ENCODE measurements around the gene PTCH1. TPM values are rescaled to one million over a fixed set of nuclear protein-coding genes. Genes with fewer than 3 reads are reported as not detected.

The PTCH1 gene
- total RNA-seq, 1 experiment from 2014 or later, result 33.4 TPM

DNA sequence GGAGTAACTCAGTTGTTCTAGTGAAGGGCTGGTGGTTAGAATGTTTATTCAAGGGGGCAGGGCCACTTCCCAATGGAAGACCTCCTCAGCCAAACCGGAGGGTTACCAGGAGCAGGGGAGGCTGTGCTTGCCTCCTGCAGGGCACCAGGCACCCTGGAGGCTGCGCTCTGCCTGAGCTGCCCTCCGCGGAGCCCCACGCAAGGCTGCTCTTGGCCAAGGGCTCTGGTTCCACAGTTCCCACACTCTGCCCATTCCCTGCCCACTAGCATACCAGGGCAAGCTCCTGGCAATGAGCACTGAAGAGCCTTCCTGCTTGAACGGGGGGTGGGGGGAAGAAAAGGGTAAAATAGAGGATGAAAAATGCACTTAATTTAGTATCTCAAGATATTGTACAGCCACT lies 35.5 kb upstream of the PTCH1 start:
- Histone ChIP-seq H3K27me3 (ENCODE audit: insufficient read depth, low read depth) (peaks cover 90% of the 10 kb centered on the region), H3K9me2 (ENCODE audit: insufficient read depth) (no peaks in the 10 kb centered on the region), H3F3A (ENCODE audit: insufficient read depth, low read depth) (no peaks in the 10 kb centered on the region), H2AFZ (no peak overlapping the region), H4K20me1 (ENCODE audit: insufficient read depth) (no peaks in the 10 kb centered on the region), H3K4me3 (no peak overlapping the region), H3K4me1 (replicated peaks; ENCODE audit: insufficient read depth) (no peaks in the 10 kb centered on the region), H3K27ac (no peak overlapping the region), H3K9me3 (ENCODE audit: insufficient read depth, low read depth) (no peaks in the 10 kb centered on the region), H3K4me2 (no peak overlapping the region), H3K79me2 (ENCODE audit: low read depth) (no peaks in the 10 kb centered on the region), H3K36me3 (ENCODE audit: low read depth) (no peaks in the 10 kb centered on the region)
- ChIA-PET CTCF (no interaction called here), POLR2A (ENCODE audit: unreplicated experiment) (no interaction called here)
- no peak for DNase-seq
- TF ChIP-seq, protein P1, sequence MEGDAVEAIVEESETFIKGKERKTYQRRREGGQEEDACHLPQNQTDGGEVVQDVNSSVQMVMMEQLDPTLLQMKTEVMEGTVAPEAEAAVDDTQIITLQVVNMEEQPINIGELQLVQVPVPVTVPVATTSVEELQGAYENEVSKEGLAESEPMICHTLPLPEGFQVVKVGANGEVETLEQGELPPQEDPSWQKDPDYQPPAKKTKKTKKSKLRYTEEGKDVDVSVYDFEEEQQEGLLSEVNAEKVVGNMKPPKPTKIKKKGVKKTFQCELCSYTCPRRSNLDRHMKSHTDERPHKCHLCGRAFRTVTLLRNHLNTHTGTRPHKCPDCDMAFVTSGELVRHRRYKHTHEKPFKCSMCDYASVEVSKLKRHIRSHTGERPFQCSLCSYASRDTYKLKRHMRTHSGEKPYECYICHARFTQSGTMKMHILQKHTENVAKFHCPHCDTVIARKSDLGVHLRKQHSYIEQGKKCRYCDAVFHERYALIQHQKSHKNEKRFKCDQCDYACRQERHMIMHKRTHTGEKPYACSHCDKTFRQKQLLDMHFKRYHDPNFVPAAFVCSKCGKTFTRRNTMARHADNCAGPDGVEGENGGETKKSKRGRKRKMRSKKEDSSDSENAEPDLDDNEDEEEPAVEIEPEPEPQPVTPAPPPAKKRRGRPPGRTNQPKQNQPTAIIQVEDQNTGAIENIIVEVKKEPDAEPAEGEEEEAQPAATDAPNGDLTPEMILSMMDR (conservative IDR thresholded peaks at IDR 0.05), result no peak
- TF ChIP-seq EZH2 (IDR thresholded peaks at IDR 0.05; ENCODE audit: low read depth), result no peak
- intact Hi-C loops (cut with micrococcal nuclease; ENCODE audit: unreplicated experiment), result no loop called here
- BruUV-seq (replicated peaks), result no TSS peak

DNA sequence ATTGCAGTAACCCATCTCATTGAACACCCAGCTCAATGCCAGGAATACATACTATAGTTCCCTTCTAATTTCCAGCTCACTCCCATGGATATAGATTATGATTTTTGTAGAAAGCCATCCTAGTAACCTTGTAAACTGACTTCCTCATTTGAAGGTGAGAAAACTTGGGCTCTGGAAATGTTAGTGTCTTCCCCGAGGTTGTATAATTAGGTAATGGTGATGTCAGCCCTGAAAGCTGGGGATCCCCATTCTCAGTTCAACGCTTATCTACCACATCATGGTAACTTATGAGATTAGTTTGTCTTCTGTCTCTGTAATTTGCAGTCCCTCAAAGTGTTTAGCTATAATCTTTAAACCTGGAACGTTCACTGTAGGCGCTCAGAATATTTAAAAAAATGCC lies 34.6 kb upstream of the PTCH1 start:
- no peaks in the 10 kb centered on the region for H3F3A ChIP-seq (ENCODE audit: insufficient read depth, low read depth)
- peaks cover 90% of the 10 kb centered on the region for H3K27me3 ChIP-seq (ENCODE audit: insufficient read depth, low read depth)
- H3K9me3 ChIP-seq (ENCODE audit: insufficient read depth, low read depth), result no peaks in the 10 kb centered on the region
- no peak overlapping the region for H3K27ac ChIP-seq
- CTCF ChIA-PET, result no interaction called here
- POLR2A ChIA-PET (ENCODE audit: unreplicated experiment), result no interaction called here
- no peak overlapping the region for H2AFZ ChIP-seq
- H3K9me2 ChIP-seq (ENCODE audit: insufficient read depth), result no peaks in the 10 kb centered on the region
- no peaks in the 10 kb centered on the region for H3K36me3 ChIP-seq (ENCODE audit: low read depth)
- H4K20me1 ChIP-seq (ENCODE audit: insufficient read depth), result no peaks in the 10 kb centered on the region
- H3K79me2 ChIP-seq (ENCODE audit: low read depth), result no peaks in the 10 kb centered on the region
- H3K4me2 ChIP-seq, result no peak overlapping the region
- no TSS peak for BruUV-seq (replicated peaks)
- H3K4me1 ChIP-seq (replicated peaks; ENCODE audit: insufficient read depth), result no peaks in the 10 kb centered on the region
- no peak overlapping the region for H3K4me3 ChIP-seq
- intact Hi-C loops (cut with micrococcal nuclease; ENCODE audit: unreplicated experiment), result no loop called here
- DNase-seq, result no peak
- TF ChIP-seq, protein P1 (conservative IDR thresholded peaks at IDR 0.05), result no peak
- TF ChIP-seq EZH2 (IDR thresholded peaks at IDR 0.05; ENCODE audit: low read depth), result no peak

DNA sequence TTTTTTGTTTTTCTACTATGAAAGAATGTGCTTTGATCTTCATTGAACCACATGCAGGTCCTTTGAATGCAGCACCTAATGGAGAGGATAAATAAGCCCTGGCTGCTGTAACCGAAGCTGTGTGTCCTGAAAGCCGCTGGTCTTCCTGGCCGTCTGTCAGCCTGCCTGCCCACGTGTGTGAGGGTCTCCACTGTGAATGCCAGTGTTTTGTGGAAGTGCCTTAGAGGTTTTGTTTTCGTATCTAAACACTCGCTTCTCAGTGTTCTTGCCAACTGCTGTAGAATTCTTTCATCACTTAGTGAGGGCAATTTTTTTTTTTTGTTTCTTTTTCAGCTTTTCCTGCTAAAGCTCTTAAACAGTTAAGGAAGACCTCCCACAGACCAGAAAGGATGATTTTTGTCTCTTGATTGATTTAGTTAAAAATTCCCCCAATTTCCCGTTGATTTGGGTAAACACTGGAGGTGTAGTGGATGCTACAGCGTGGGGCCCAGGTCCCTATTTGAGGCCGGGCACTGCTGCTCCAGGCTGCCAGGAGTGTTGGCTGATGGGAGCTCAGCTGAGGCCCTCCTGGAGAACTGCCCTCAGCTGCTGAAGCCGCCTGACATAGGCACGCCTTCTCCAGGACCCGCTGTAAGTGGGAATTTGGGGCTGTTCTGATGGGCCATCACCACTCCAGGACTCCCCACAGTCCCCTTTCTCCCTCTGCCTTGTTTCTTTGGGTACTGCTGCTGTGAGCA lies 29.2 kb upstream of the PTCH1 start:
- Histone ChIP-seq H3K79me2 (ENCODE audit: low read depth) (no peaks in the 10 kb centered on the region), H2AFZ (no peak overlapping the region), H3K27ac (no peak overlapping the region), H3K4me3 (no peak overlapping the region), H3F3A (ENCODE audit: insufficient read depth, low read depth) (no peaks in the 10 kb centered on the region), H3K9me2 (ENCODE audit: insufficient read depth) (no peaks in the 10 kb centered on the region), H3K4me2 (no peak overlapping the region), H3K4me1 (replicated peaks; ENCODE audit: insufficient read depth) (no peaks in the 10 kb centered on the region), H3K27me3 (ENCODE audit: insufficient read depth, low read depth) (peaks cover 84% of the 10 kb centered on the region), H3K9me3 (ENCODE audit: insufficient read depth, low read depth) (no peaks in the 10 kb centered on the region), H3K36me3 (ENCODE audit: low read depth) (no peaks in the 10 kb centered on the region), H4K20me1 (ENCODE audit: insufficient read depth) (no peaks in the 10 kb centered on the region)
- POLR2A ChIA-PET (ENCODE audit: unreplicated experiment), result no interaction called here
- TF ChIP-seq EZH2 (IDR thresholded peaks at IDR 0.05; ENCODE audit: low read depth), result no peak
- TF ChIP-seq, protein P1 (conservative IDR thresholded peaks at IDR 0.05), result no peak
- intact Hi-C loops (cut with micrococcal nuclease; ENCODE audit: unreplicated experiment), result no loop called here
- BruUV-seq (replicated peaks), result no TSS peak
- CTCF ChIA-PET, result no interaction called here
- DNase-seq, result no peak

Measured in PC-9 (cell line).